Activated T-cell treated with anti-CD3 and anti-CD28 coated beads, Interleukin-2, amount 50 U/mL, for 1 hour (primary cell): Measurements from ENCODE around the gene DEDD2.

Experiments
- DNase-seq: peaks from one replicate; pipeline ENCODE4 v3.0.0-alpha.2; 2020

The DEDD2 gene

DNA sequence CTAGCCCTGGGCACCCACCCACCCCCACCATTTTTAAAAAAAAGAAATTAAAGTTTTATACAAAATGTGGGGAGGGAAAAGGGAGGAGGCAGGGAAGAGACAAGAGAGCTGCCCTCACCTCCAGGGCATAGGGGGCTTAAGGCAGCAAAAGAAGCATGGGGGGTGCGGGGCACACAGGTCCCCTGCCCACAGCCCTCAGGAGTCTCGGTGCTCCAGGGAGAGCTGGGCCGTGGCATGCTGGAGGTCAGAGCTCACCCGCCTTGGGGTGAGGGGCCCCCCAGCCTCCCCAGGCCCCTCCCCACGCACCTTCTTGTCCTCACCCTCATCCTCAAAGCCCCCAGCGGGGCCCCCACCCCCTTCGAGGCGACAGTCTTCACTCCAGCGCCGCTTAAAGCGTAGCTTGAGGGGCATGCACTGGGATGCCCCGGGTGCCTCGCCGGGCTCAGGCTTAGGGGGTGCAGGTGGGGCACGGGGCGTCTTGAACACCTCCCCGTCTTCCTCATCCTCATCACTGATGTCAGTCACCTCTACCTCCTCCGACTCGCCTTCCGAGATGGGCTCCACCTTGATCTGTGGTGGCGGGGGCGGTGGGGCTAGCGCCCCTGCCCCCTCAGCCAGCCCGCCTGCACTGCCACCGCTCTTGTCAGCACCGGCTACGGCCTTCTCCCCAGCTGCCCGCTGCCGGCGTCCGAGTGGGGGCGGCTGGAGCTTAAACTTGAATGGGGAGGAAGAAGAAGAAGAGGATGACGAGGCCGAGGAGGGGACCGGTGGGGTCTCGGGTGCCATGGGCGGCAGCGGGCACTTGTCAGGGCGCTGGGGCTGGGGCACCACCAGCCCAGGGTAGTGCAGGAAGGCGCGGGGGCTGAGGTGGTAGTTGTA lies 31.0 kb upstream of the DEDD2 start:
- DNase-seq: no peak

DNA sequence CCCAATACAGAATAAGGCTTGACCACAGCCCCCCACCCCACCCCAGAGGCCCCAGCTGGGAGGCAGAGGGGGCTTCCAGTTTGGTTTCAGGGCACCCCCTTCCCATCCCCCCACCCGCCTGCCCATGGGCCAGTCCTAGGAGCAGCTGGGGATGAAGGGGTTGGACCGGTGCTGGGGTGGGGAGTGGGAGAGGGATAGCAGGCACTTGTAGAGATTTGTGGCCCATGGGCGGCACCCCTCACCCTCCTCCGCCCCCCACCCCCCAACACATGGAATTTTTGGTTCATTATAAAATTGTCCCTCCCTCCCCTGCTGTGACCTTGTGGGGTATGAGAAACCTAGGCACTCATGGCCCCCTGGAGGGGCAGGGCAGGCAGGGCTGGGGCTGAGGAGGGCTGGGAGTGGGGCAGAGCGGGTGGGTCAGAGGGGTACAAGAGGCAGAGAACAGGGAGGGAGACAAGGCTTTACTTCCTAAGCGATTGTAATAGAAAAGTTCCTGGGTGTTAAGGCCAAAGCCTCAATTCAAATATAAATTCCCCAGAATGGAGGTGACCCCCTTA lies 30.2 kb upstream of the DEDD2 start:
- no peak for DNase-seq

DNA sequence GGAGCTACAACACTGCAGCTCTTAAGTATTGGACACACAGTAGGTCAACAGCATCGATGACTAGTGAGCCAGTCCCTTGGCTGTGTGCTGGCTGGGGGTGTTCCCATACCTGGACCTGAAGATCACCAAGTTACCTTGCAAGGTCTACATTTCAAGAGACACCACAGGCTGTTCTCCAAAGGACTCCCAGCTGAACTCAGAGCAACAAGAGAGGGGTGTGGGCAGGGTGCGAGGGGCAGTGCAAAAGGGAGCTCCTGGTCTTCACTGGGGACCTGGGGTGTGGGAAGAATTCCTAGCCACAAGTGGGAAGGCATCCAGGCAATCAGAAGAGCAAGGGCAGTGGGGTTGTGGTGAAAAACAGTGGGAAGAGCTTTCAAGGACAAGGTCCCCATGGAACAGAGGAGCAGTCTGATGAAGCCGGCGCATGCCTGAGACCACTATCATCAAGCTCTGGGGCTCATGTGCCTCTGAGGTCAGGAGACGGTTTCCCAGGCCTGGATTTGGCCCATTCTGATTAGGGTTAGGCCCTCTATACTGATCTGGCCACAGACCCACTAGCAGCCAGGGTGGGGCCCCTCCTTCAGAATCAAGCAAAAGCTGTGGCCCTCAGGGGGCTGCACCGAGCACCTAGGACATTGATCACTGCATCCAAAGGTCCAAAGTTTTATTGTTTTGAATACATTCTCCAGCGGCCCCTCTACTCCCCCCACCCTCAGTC lies 29.6 kb upstream of the DEDD2 start:
- no peak for DNase-seq

DNA sequence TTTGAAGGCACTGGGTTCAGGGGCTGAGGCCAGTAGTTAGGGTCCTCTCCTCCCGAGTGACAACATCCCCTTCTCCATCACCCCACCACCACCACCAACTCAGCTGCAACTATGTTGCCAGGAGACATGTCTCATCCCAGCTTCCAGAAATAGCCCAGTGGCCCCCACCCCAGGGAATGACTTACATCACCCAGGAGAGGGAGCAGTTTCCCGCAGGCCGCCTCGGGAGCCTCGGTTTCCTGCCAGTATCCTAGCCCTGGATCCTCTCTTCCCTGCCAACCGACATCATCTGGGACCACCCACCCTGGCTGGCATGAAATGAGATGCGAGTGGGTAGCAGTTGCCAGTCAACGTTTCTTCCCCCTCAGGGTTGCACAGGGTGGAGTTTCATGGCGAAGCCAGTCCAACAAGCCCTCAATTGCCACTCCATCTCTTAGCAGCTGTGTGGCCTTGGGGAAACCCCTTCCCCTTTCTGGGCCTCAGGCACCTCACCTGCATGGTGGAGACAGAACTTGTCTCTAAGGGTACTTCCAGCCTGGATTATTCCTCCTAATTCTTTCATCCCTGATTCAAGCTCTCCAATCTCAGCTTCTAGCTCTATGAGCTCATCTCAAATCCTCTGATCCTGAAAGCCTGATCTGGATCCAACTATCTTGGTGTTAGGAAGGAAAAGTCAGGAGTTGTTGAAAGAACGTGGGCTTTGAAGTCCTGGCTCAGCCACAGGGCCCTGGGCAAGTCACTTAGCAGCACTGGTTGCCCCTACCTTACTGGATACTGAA lies 28.9 kb upstream of the DEDD2 start:
- DNase-seq: no peak

DNA sequence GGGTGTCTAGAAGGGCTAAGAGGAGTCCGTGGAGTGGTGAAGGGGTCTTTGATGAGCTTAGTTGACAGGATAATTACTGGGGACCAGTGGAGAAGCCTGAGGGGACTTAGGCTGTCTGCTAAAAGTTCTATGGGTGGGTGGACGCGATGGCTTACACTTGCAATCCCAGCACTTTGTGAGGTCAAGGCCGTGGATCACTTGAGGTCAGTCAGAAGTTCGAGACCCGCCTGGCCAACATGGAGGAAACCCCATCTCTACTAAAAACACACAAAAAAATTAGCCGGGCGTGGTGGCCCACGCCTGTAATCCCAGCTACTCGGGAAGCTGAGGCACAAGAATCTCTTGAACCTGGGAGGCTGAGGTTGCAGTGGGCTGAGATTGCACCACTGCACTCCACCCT lies 27.8 kb upstream of the DEDD2 start:
- no peak for DNase-seq

DNA sequence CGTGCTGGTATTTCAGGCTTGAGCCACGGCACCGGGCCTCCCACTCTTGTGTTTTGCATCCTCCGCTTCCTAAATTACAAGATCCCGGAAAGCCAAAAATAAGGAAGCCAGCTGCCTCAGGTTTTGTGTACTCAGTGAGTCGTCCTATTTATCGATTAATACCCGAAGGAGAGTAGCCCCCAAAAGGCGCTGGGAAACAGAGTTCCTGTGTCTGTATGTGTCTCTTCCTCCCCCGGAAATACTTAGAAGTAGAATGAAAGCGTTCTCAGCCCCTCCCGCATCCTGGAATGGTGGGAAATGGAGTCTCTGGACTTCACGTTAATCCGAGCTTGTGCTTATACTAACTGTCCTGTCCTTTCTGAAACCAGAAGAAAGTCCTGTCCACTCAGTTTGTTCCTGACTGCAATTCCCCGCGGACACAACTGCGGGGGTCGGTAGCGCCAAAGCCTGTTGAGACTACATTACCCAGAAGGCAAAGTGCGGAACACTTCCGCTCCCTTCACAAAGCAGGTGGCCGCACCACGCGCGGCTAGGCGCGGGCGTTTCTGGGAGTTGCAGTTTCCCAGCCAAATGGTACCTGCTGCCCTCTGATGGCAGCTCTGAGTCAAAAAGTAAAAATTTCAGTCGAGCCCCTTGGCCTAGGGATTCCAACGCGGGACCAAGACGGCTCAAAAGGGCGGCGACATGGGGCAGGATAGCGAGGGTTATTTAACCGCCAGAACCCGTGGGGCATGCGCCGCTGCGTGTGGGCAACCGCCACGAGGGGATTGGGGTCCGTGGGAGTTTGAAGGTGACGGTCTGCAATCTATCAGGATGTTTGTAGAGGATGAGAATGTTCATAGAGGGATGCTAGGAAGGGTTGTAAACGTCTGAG lies 27.1 kb upstream of the DEDD2 start:
- peak; percentile 91 for DNase-seq

DNA sequence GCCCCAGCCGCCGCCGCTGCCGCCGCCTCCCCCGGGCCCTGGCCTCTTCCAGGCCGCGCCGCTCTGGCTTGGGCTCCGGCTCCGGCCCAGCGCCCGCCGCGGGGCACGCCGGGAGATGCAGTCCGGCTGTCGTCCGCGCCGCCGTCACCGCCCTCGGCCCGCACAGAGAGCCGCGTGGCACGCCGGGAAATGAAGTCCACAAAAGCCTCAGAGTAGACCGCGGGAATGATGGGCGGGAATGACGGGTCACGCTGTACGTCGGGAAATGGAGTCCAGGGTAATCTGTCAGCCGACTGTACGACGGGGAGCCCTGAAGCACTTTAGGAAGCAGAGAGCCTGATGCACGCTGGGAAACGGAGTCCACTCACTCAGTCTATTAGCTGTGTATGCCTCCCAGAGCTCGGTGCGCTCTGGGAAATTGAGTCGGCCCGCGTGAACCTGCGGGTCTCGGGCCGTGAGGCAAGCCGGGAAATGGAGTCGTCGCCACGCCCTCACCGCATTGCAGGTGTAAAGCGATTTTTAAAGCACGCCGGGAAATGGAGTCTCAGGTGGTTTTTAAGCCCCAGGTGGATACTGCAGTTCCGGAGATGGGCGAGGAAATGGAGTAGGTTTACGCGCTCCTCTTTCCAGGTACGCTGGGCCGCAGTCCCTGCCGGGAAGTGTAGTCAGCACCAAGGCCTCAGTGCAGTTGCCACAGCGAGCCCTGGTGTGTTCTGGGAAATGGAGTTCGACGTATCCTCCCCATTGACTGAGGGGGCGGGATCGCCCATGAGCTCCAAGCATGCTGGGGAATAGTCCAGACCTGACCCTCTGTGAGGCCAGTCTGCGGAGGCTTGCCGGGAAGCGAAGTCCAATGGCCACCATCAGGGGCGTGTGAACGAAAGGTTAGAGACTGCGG lies 25.3 kb upstream of the DEDD2 start, which contains the start of gene GSK3A:
Gene GSK3A (minus strand): TSS at position 91 of the 898 bp plus-strand sequence. CDS start 137 bp downstream, outside the sequence.
- peak; percentile 94 for DNase-seq

DNA sequence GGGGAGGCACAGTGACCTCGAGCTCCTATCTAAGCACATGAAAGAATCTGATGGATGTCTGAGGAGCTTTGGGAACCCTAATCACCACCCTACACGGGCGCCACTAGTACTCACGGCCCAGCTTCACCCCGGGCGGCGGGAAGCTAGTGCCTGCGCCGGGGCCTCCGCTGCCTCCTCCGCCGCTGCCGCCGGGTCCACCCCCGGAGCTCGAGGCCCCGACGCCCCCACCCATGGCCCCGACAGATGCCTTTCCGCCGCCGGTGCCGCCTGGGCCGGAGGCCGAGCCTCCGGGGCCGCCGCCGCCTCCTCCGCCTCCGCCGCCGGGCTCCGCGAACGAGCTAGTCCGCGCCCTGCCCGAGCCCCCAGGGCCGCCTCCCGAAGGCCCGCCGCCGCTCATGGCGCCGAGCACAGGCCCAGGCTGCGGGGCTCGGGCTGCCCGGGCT lies 24.6 kb upstream of the DEDD2 start:
- no peak for DNase-seq

DNA sequence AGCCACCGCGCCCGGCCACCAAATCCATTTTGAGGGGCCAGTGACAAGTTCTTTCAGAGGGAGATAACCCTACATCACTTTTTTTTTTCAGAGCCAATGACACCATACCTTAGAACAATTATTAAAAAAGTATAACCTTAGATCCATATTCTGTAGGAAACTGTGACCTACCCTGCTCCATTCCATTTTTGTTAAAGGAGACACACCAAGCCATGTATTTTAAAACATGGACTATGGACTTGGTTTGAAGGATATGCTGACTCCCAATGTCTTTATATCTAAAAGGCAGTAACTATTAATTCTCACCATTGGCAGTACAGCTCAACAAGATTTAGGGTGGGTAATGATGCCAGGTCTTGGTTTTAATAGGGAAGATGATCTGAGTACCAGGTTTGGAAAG lies 23.8 kb upstream of the DEDD2 start:
- no peak for DNase-seq

DNA sequence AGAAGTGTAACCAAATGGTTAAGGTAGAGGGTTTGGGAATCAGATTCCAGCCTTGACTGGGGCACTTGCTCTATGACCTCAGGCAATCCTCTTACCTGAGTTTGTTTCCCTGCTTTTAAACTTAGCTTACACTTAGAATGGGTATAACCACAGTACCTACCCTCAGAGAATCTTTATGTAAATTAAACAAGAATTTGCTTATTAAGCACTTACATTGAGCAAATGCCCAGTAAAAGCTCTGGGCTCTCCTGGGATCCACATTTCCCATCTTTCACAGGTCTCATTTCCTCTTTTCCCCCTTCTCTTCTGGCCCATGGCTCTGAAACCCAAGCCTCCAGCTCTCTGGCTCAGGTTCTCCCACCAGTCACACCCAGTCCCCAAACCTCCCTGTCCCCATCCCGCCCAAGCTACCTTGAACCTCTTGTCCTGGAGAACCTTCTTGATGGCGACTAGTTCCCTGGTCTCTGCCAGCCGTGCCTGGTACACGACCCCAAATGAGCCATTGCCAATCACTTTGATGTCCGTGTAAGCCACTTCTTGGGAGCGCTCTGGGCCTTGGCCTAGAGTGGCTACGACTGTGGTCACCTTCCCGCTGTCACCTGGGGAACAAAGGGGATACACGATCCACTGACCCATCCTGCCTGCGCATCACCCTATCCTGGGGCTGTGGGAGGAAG lies 22.2 kb upstream of the DEDD2 start:
- no peak for DNase-seq

DNA sequence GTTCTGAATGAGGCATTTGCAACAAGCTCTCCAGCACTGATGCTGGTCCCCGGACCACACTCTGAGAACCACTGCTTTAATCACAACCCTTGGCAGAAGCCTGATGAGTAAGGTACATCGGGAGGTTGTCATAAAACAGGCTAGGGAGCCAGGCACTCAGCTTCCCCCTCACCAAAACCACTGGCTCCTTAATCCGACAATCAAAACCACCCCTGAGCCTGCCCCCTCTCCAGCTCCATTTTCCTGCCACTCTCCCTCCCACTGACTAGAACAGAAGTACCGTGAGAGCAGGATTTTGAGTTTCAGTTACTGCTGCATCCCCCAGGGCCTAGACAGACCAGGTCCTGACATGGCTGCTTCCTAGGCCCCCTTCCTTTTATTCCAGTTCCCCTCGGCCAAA lies 17.7 kb upstream of the DEDD2 start:
- DNase-seq: no peak

DNA sequence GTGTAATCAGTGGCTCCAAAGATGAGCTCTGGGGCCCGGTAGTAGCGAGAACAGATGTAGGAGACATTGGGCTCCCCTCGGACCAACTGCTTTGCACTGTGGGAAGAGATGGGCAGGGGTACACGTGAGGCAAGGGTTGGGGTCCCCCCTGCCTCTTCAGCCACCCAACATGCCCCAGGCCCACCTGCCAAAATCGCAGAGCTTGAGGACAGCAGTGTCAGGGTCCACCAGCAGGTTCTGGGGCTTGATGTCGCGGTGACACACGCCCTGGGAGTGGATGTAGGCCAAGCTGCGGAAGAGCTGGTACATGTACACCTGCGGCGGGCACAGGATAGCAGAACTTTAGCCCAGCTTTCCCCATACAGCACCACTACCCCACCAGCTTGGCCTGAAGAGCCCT lies 16.9 kb upstream of the DEDD2 start:
- no peak for DNase-seq

DNA sequence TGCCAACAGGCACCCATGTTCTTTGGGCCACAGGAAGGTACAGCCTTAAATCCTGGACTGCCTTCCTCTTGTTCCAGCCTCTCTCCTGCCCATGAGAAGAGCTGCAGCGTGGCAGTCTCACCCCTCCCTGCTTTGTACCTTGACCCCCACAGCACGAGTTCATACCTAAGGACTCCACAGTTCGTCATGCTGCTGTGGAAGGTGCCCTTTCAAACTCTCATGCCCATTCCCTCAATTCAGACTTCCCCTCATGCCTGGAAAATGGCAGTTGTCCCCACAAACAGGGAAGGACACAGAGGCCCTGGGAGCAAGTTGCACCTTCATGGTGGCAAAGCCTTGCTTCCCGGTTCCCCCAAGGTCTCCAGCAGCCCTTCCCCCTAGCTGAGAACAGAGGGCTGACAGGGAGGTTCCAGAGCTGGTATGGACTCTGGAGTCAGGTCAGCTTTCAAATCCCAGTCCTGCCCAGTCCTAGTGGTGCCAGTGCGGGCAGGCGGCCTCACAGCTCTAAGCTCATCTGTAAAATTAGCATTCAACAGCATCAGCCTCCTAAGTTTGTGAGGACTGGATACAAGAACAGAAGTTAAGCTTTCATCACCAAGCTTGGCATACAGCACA lies 16.3 kb upstream of the DEDD2 start:
- no peak for DNase-seq

DNA sequence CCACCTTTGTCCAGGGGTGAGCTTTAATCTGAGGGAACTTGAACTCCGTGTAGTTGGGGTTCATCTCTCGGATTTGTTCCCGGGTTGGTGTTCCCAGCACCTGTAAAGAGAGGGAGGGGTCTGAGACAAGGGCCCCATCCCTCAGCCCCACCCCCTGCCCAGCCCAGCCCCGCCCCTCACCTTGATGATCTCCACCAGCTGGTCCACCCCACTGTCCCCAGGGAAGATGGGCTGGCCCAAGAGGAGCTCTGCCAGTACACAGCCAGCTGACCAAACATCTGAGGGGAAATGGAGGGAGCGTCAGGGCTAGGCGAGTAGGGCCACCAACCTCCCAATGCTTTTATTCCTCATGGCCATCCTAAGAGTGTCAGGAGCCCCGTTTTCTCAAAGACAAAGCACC lies 15.6 kb upstream of the DEDD2 start:
- no peak for DNase-seq

DNA sequence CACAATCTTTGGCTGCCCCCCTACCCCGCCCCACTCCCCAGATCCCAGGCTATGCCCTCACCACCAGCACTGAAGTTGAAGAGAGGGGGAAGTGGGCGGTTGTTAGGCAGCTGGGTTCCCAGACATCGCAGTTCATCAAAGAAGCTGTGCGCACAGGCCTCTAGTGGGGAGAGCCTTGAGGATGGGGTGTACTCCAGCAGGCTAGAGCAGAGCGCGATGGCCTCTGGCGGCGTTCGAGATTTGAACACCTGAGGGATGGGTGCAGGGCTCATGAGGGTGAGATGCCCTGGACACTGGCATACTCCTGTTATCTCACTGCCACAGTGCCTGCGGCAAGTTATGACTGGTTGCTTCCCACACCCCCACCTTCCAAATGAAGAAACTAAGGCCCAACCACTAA lies 15.0 kb upstream of the DEDD2 start:
- no peak for DNase-seq

DNA sequence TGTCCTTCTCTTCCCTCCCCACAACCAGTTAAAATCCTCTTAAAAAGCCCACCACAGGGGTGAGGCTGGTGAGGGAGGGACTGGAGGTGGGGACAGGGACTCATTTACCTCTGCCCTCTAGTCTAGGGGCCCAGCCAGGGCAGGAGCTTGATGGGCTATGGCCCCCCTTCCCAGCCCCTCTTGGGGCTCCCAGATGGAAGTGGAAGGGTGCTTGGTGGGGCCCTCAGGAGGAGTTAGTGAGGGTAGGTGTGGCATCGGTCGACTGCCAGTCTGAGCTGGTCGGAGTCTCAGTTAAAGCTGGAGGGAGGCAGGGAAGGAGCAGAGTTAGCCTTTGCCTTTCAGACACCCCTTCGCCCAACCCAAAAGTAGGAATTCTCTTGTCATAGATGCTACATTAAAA lies 13.1 kb upstream of the DEDD2 start:
- no peak for DNase-seq

DNA sequence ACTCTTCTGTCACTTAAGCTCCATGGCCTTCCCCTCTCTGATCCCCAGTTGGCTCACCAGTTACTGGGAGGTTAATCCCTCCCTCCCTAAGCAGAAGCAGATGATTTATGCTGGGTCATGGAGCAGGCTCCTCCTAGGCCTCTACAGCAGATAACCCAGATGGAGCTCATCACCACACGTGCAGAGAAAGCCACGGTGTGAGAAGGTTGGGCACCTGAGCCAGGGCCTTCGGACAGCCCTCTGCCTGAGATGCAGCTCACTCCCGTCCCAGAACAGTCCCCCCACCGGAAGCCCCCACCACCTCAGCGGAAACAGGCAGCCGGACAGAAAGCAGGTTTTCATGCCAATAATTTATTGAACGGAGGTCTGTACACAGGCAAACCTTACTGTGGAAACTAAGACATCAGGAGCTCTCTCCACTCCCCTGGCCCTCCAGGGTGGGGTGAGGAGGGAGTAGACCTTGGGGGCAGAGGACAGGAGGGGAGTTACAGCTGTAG lies 12.4 kb upstream of the DEDD2 start:
- no peak for DNase-seq

DNA sequence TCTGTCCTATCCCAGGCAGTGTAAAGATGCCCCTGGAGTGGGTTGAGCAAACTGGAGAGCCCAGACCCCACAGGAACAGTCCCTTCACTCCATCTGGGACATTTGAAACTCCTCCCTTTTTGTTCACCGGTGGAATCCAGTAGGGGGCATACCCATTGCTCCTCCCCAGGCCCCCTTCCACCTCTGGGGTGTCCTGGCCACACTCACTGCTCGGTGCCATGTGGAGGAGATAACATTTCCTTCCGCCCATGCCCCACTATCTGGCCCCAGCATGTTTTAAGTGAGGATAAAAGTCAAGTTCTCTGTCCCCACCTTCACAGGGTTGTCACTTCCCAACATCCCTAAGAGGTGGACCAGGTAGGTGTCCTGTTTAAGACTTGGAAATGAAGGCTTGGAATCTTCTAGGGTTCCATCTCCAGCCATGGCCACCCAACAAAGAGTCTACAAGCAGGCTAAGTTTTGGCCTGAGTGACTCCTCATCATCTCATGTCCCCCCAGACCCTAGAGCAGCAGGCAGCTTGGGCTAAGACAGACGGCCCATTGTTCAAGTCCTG lies 11.9 kb upstream of the DEDD2 start:
- no peak for DNase-seq

DNA sequence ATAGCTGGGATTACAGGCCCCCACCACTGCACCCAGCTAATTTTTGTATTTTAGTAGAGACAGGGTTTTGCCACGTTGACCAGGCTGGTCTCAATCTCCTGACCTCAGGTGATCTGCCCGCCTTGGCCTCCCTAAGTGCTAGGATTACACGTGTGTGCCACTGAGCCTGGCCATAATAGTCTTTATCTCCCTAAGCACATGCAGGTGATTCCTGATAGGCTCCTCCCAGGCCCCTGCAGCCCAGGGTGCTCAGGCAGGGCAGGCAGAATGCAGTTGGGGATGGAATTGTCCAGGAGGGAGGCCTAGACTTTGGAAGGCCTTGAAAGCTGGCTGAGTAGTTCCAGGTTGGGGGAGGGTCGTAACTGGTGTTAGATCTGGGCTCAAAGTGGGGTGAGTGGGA lies 11.2 kb upstream of the DEDD2 start:
- DNase-seq: no peak
